HG03378 (cell line): ENCODE measurements around the gene DENND2A.
A peak's percentile ranks its signal among the peaks of the same experiment; 100 is the strongest.
"Not testable (repeated sequence)": the region's sequence is repeated elsewhere in the genome, so short reads cannot be mapped to it uniquely, and the experiment has no call there.

Experiments
- ATAC-seq: cut with Tn5 transposase; IDR thresholded peaks from one replicate; pipeline ENCODE4 v1.9.1; 2021; ENCODE audit warnings: mild to moderate bottlenecking, moderate library complexity; ENCODE audit not compliant: unreplicated experiment

The DENND2A gene

GRCh38 chr7:140673063-140673773 is 32.6 kb upstream of the DENND2A start:
- peak; percentile 33 for ATAC-seq

- peak; percentile 10 for ATAC-seq
Measured at GRCh38 chr7:140672382-140673062, 31.9 kb upstream of the DENND2A start, which contains the start of gene ADCK2. TSS of gene ADCK2 (plus strand) at chr7:140672945. CDS start at chr7:140673331, 386 bp downstream.

- no peak for ATAC-seq
Measured at GRCh38 chr7:140671966-140672365, 31.4 kb upstream of the DENND2A start.

- no peak for ATAC-seq
Measured at GRCh38 chr7:140670343-140670935, 29.8 kb upstream of the DENND2A start.

GRCh38 chr7:140669862-140670261 is 29.2 kb upstream of the DENND2A start:
- not testable (repeated sequence) for ATAC-seq

- ATAC-seq = no peak
Measured at GRCh38 chr7:140669352-140669751, 28.7 kb upstream of the DENND2A start.

- no peak for ATAC-seq
Measured at GRCh38 chr7:140668641-140669040, 28.0 kb upstream of the DENND2A start.

GRCh38 chr7:140667476-140667875 is 26.9 kb upstream of the DENND2A start:
- ATAC-seq = no peak

- ATAC-seq = not testable (repeated sequence)
Measured at GRCh38 chr7:140662938-140663337, 22.3 kb upstream of the DENND2A start.

- ATAC-seq = no peak
Measured at GRCh38 chr7:140661124-140661523, 20.5 kb upstream of the DENND2A start.

GRCh38 chr7:140659856-140660255 is 19.2 kb upstream of the DENND2A start:
- no peak for ATAC-seq

GRCh38 chr7:140657891-140658290 is 17.3 kb upstream of the DENND2A start:
- ATAC-seq = no peak

- ATAC-seq = peak; percentile 73
Measured at GRCh38 chr7:140656548-140657515, 16.2 kb upstream of the DENND2A start.

GRCh38 chr7:140655511-140656408 is 15.1 kb upstream of the DENND2A start:
- no peak for ATAC-seq

GRCh38 chr7:140654661-140655060 is 14.0 kb upstream of the DENND2A start:
- ATAC-seq = no peak

GRCh38 chr7:140654109-140654387 is 13.4 kb upstream of the DENND2A start:
- no peak for ATAC-seq

- no peak for ATAC-seq
Measured at GRCh38 chr7:140653319-140654108, 12.9 kb upstream of the DENND2A start.

- no peak for ATAC-seq
Measured at GRCh38 chr7:140650367-140650766, 9.8 kb upstream of the DENND2A start.

- ATAC-seq = no peak
Measured at GRCh38 chr7:140649556-140650205, 9.1 kb upstream of the DENND2A start.
